HEK293T (cell line): Measurements from ENCODE around the gene ADIRF.

Source experiments
- BHLHE40 ChIP-seq: fragments of 450-650 bp; IDR thresholded peaks from 2 replicates; pipeline ENCODE4 v1.6.1; 2016; ENCODE audit warnings: mild to moderate bottlenecking, moderate library complexity, borderline replicate concordance
- ELF4 ChIP-seq: fragments of 450-650 bp; IDR thresholded peaks from 2 replicates; pipeline ENCODE4 v1.6.1; 2017; ENCODE audit warnings: antibody characterized with exemption
- FOXA1 ChIP-seq: fragments of 450-650 bp; IDR thresholded peaks from 2 replicates; pipeline ENCODE4 v1.6.1; 2016; ENCODE audit warnings: mild to moderate bottlenecking
- FOXM1 ChIP-seq: fragments of 450-650 bp; IDR thresholded peaks from 2 replicates; pipeline ENCODE4 v1.6.1; 2017; ENCODE audit warnings: mild to moderate bottlenecking, borderline replicate concordance
- NFRKB ChIP-seq: fragments of 450-650 bp; IDR thresholded peaks from 2 replicates; pipeline ENCODE4 v1.6.1; 2016; ENCODE audit warnings: mild to moderate bottlenecking, moderate library complexity
- SP1 ChIP-seq: fragments of 450-650 bp; IDR thresholded peaks from 2 replicates; pipeline ENCODE4 v1.6.1; 2017
- SUZ12 ChIP-seq: fragments of 450-650 bp; IDR thresholded peaks from 2 replicates; pipeline ENCODE4 v1.6.1; 2016; ENCODE audit warnings: mild to moderate bottlenecking

- TF ChIP-seq BHLHE40, result no peak
- no peak for TF ChIP-seq FOXM1
- TF ChIP-seq ELF4, result no peak
- no peak for TF ChIP-seq SUZ12
- no peak for TF ChIP-seq FOXA1
- no peak for TF ChIP-seq NFRKB
- no peak for TF ChIP-seq SP1
Observed at GRCh38 chr10:86959737-86960002, 8.6 kb upstream of the ADIRF start.
